ENCODE results near the gene MOSPD2. TPM values are rescaled to one million over a fixed set of nuclear protein-coding genes. Genes with fewer than 3 reads are reported as not detected.

Gene MOSPD2
- total and polyA plus RNA-seq, 2 of the 8 experiments (the other 6 are each of a cell fraction or from before 2014, with no cell fraction given), result 4.5 to 12.1 TPM

DNA sequence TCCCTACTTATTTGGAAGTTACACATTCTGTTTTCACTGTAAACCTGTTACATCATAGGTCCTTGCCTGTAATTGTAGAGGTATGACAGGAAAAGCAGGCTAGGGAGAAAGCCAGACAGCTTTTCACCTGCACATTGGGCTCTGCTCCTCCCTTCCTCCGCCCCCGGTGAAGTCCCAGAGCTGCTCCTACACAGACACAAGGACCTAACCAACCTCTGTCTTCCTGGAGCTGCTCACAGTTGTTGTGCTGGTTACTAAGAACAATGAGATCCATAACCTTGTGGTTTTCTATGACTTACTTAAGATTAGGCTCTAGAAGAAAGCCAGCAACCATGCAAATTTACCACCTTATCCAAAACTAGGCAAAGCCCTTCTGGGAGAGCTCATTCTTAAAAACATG is 40.0 kb downstream of the MOSPD2 start:
- Histone ChIP-seq H3K56ac (replicated peaks; ENCODE audit: insufficient read length, low read depth, low read length) (no peak overlapping the region), H2BK15ac (ENCODE audit: low read length) (no peak overlapping the region), H3K79me2 (ENCODE audit: control insufficient read depth in 1 of 2, insufficient read depth in 2 of 2, low read length in 2 of 2) (no peaks in the 10 kb centered on the region), H2AK5ac (ENCODE audit: low read depth, low read length) (no peak overlapping the region), H3K4me2 (ENCODE audit: insufficient read depth in 1 of 2, low read depth in 2 of 2, low read length in 2 of 2) (no peak overlapping the region), H3K27me3 (replicated peaks in 1 of 4; ENCODE audit: control insufficient read depth in 3 of 4, extremely low read depth in 1 of 4, insufficient read depth in 3 of 4, low read length in 3 of 4) (no peaks in the 10 kb centered on the region), H2AFZ (ENCODE audit: low read length) (no peak overlapping the region), H4K5ac (ENCODE audit: insufficient read length, low read depth, low read length) (no peak overlapping the region), H3K36me3 (ENCODE audit: control insufficient read depth in 2 of 4, insufficient read depth in 4 of 4, low read length in 3 of 4) (peaks cover 0 to 33% (median 0%) of the 10 kb centered on the region in 4 experiments; a peak in 4 of 8 replicates), H3K9me3 (ENCODE audit: insufficient read depth in 2 of 2, low read depth in 1 of 2, low read length in 1 of 2) (no peaks in the 10 kb centered on the region), H3K4me1 (replicated peaks in 1 of 4; ENCODE audit: control insufficient read depth in 3 of 4, insufficient read depth in 4 of 4, low read length in 3 of 4) (no peaks in the 10 kb centered on the region), H3K4ac (replicated peaks; ENCODE audit: insufficient read length, low read depth, low read length) (no peak overlapping the region), H3K23ac (ENCODE audit: insufficient read length) (no peak overlapping the region), H4K20me1 (replicated peaks in 1 of 2; ENCODE audit: control insufficient read depth in 1 of 2, insufficient read depth in 2 of 2, low read length in 2 of 2) (no peaks in the 10 kb centered on the region), H3K79me1 (ENCODE audit: low read depth, low read length) (no peaks in the 10 kb centered on the region), H3K4me3 (ENCODE audit: extremely low read depth in 1 of 4, insufficient read depth in 2 of 4, low read depth in 3 of 4, low read length in 4 of 4) (no peak overlapping the region), H3K23me2 (ENCODE audit: low read depth, low read length) (no peaks in the 10 kb centered on the region), H4K8ac (ENCODE audit: extremely low read depth, insufficient read depth, low read length) (no peak overlapping the region), H2BK20ac (ENCODE audit: low read length) (no peak overlapping the region), H3K14ac (ENCODE audit: insufficient read length) (no peak overlapping the region), H3K27ac (ENCODE audit: low read depth, low read length) (no peak overlapping the region), H3K18ac (ENCODE audit: extremely low read depth, low read length) (no peak overlapping the region), H3K9ac (replicated peaks in 1 of 4; ENCODE audit: extremely low read depth in 1 of 4, low read depth in 3 of 4, low read length in 3 of 4) (no peak overlapping the region), H4K91ac (replicated peaks; ENCODE audit: insufficient read length, low read length) (no peak overlapping the region), H2BK120ac (replicated peaks; ENCODE audit: low read depth, low read length) (no peak overlapping the region), H2BK12ac (ENCODE audit: low read depth, low read length) (no peak overlapping the region), H2BK5ac (ENCODE audit: low read depth, low read length) (no peak overlapping the region)
- no peak for TF ChIP-seq TAF1 (IDR thresholded peaks at IDR 0.05; ENCODE audit: low read depth, low read length)
- no peak for TF ChIP-seq YY1 (IDR thresholded peaks at IDR 0.05; ENCODE audit: low read depth, low read length)
- no peak for TF ChIP-seq CBX5 (IDR thresholded peaks at IDR 0.05; ENCODE audit: low read depth, low read length)
- TF ChIP-seq ASH2L (IDR thresholded peaks at IDR 0.05; ENCODE audit: low read length), result no peak
- TF ChIP-seq BRCA1 (IDR thresholded peaks at IDR 0.05; ENCODE audit: low read depth, low read length), result no peak
- TF ChIP-seq POLR2AphosphoS5 (IDR thresholded peaks at IDR 0.05; ENCODE audit: low read depth, low read length), result no peak
- FAIRE-seq (no peak), DNase-seq (ENCODE audit: low read depth in 1 of 2, low spot score in 2 of 2) (no peak)
- ChIA-PET POLR2A (ENCODE audit: partially characterized antibody) (no interaction called here), CTCF (ENCODE audit: partially characterized antibody) (no interaction called here)
- WGBS, 2 experiments (ENCODE audit: extremely low coverage in 1 of 2, insufficient coverage in 1 of 2, insufficient read length in 1 of 2, insufficient replicate concordance in 2 of 2, low coverage in 1 of 2, low lambda C conversion rate in 2 of 2, missing lambda C conversion rate in 1 of 2), result 100% methylated on average over 1 of the region's 2 CpGs; no CpG with 5 or more reads in 1 of the 2 experiments

Data from H1 (cell line).